Uterus (tissue), 2 donors: ENCODE measurements around the gene BCAS3.

Source experiments
- CTCF ChIP-seq, 4 experiments: fragments of 200-600 bp in 2 of 4; fragments of 450-650 bp in 2 of 4; sonication (generic) in 2 of 4; IDR thresholded peaks; one replicate each; pipeline ENCODE4 v1.5.1; 2016 to 2019; ENCODE audit warnings: antibody characterized with exemption in 4 of 4, mild to moderate bottlenecking in 2 of 4, moderate library complexity in 1 of 4
- POLR2A ChIP-seq, 2 donors: fragments of 450-650 bp; IDR thresholded peaks; one replicate each; pipeline ENCODE4 v1.6.1; 2016; ENCODE audit warnings: antibody characterized with exemption in 2 of 2, mild to moderate bottlenecking in 1 of 2, moderate library complexity in 1 of 2

- TF ChIP-seq CTCF (IDR thresholded peaks at IDR 0.05) (no peak), POLR2A (IDR thresholded peaks at IDR 0.05) (no peak)
Observed at GRCh38 chr17:60851181-60851580, 173.5 kb downstream of the BCAS3 start.
